HEK293 (cell line): ENCODE results near the gene MFSD1.

Experiments used
- CTCF ChIA-PET: fragments of 350-600 bp; formaldehyde crosslinking; extraction: SDS; loops from one replicate; lab custom pipeline; 2021; ENCODE audit warnings: antibody characterized with exemption; lab: Yijun Ruan, JAX
- POLR2A ChIA-PET: fragments of 300-600 bp; formaldehyde crosslinking; extraction: SDS; loops from one replicate; lab custom pipeline; 2020; ENCODE audit warnings: antibody characterized with exemption, inconsistent platforms; lab: Yijun Ruan, JAX
- H3K27ac ChIP-seq: fragments of 200-500 bp; sonication (Bioruptor generic); 2 replicates; pipeline ENCODE4 v1.5.1; 2014; ENCODE audit warnings: low read depth, low read length, control low read depth, inconsistent platforms; ENCODE audit errors: extremely low read depth
- H3K36me3 ChIP-seq, 2 experiments: fragments of 200-500 bp in 1 of 2; sonication (Bioruptor generic) in 1 of 2; 1 replicate in 1 of 2; 2 replicates in 1 of 2; pipeline ENCODE4 v1.5.1; 2014 to 2017; ENCODE audit warnings: inconsistent platforms in 2 of 2, low read length in 2 of 2; ENCODE audit not compliant: control insufficient read depth in 2 of 2, insufficient read depth in 1 of 2
- H3K4me1 ChIP-seq: fragments of 200-500 bp; sonication (Bioruptor generic); 2 replicates; pipeline ENCODE4 v1.5.1; 2014; ENCODE audit warnings: mild to moderate bottlenecking, low read length, inconsistent platforms; ENCODE audit not compliant: control insufficient read depth, insufficient read depth
- H3K4me3 ChIP-seq: 2 replicates; pipeline ENCODE4 v1.5.1; 2011; ENCODE audit warnings: low read depth, mild to moderate bottlenecking, control low read depth, low read length, moderate library complexity
- H3K9me3 ChIP-seq: fragments of 200-500 bp; sonication (Bioruptor generic); 2 replicates; pipeline ENCODE4 v1.5.1; 2014; ENCODE audit warnings: low read depth, low read length, inconsistent platforms; ENCODE audit not compliant: control insufficient read depth, insufficient read depth
- HIC1 ChIP-seq: fragments of 450-650 bp; formaldehyde crosslinking; IDR thresholded peaks from 2 replicates; pipeline ENCODE4 v1.5.1; 2016; ENCODE audit warnings: missing biosample characterization, missing genetic modification characterization
- PBX3 ChIP-seq: sonication (generic); formaldehyde crosslinking; IDR thresholded peaks from 2 replicates; pipeline ENCODE4 v1.8.1; 2022; ENCODE audit warnings: mild to moderate bottlenecking, moderate library complexity, missing genetic modification reagents
- REST ChIP-seq: fragments of 450-650 bp; formaldehyde crosslinking; IDR thresholded peaks from 2 replicates; pipeline ENCODE4 v1.5.1; 2016; ENCODE audit warnings: missing biosample characterization, missing genetic modification characterization
- SP2 ChIP-seq: fragments of 450-650 bp; formaldehyde crosslinking; IDR thresholded peaks from 2 replicates; pipeline ENCODE4 v1.5.1; 2016; ENCODE audit warnings: missing biosample characterization, missing genetic modification characterization
- SP7 ChIP-seq: fragments of 450-650 bp; formaldehyde crosslinking; IDR thresholded peaks from 2 replicates; pipeline ENCODE4 v1.5.1; 2016; ENCODE audit warnings: missing biosample characterization, missing genetic modification characterization
- TSHZ1 ChIP-seq: fragments of 450-650 bp; formaldehyde crosslinking; IDR thresholded peaks from 2 replicates; pipeline ENCODE4 v1.5.1; 2016; ENCODE audit warnings: missing biosample characterization, missing genetic modification characterization, borderline replicate concordance
- ZBTB10 ChIP-seq: fragments of 450-650 bp; formaldehyde crosslinking; IDR thresholded peaks from 2 replicates; pipeline ENCODE4 v1.5.1; 2016; ENCODE audit warnings: missing biosample characterization, missing genetic modification characterization
- ZFP37 ChIP-seq: fragments of 450-650 bp; formaldehyde crosslinking; IDR thresholded peaks from 2 replicates; pipeline ENCODE4 v1.5.1; 2016; ENCODE audit warnings: missing biosample characterization, missing genetic modification characterization
- ZNF174 ChIP-seq: fragments of 450-650 bp; formaldehyde crosslinking; IDR thresholded peaks from 2 replicates; pipeline ENCODE4 v1.5.0; 2017; ENCODE audit warnings: missing biosample characterization, mild to moderate bottlenecking, missing genetic modification characterization
- ZNF24 ChIP-seq: fragments of 450-650 bp; formaldehyde crosslinking; IDR thresholded peaks from 2 replicates; pipeline ENCODE4 v1.5.1; 2016; ENCODE audit warnings: missing biosample characterization, missing genetic modification characterization
- ZNF341 ChIP-seq: fragments of 450-650 bp; formaldehyde crosslinking; IDR thresholded peaks from 2 replicates; pipeline ENCODE4; 2016; ENCODE audit warnings: low read depth, missing biosample characterization, missing genetic modification characterization
- ZNF404 ChIP-seq: fragments of 450-650 bp; formaldehyde crosslinking; IDR thresholded peaks from 2 replicates; pipeline ENCODE4 v1.5.1; 2017; ENCODE audit warnings: missing biosample characterization, missing genetic modification characterization
- ZNF473 ChIP-seq: fragments of 450-650 bp; formaldehyde crosslinking; IDR thresholded peaks from 2 replicates; pipeline ENCODE4 v1.5.1; 2017; ENCODE audit warnings: missing biosample characterization, missing genetic modification characterization
- ZNF544 ChIP-seq: fragments of 450-650 bp; formaldehyde crosslinking; IDR thresholded peaks from 2 replicates; pipeline ENCODE4 v1.5.0; 2017; ENCODE audit warnings: missing biosample characterization, missing genetic modification characterization
- ZNF654 ChIP-seq: fragments of 450-650 bp; formaldehyde crosslinking; IDR thresholded peaks from 2 replicates; pipeline ENCODE4 v1.5.1; 2016; ENCODE audit warnings: low read depth, missing biosample characterization, missing genetic modification characterization
- ZNF768 ChIP-seq: fragments of 450-650 bp; formaldehyde crosslinking; IDR thresholded peaks from 2 replicates; pipeline ENCODE4 v1.5.1; 2018; ENCODE audit warnings: missing biosample characterization, mild to moderate bottlenecking, missing genetic modification characterization
- ZNF837 ChIP-seq: fragments of 450-650 bp; formaldehyde crosslinking; IDR thresholded peaks from 2 replicates; pipeline ENCODE4 v1.5.1; 2016; ENCODE audit warnings: missing biosample characterization, missing genetic modification characterization

MFSD1 gene

GRCh38 chr3:158788446-158788845 lies 13.4 kb upstream of the MFSD1 start (continued):
- TF ChIP-seq HIC1 (tag by site-specific recombination), result no peak
- TF ChIP-seq ZFP37 (tag by site-specific recombination), result no peak
- TF ChIP-seq ZNF341 (tag by site-specific recombination), result no peak
- TF ChIP-seq PBX3 (CRISPR knock-in tag), result no peak
- no peak for TF ChIP-seq ZNF837 (tag by site-specific recombination)
- no peak for TF ChIP-seq REST (tag by site-specific recombination)

GRCh38 chr3:158789592-158789991 lies 12.3 kb upstream of the MFSD1 start:
- no peak overlapping the region for H3K27ac ChIP-seq
- H3K4me3 ChIP-seq, result no peak overlapping the region
- ChIA-PET POLR2A (no interaction called here), CTCF (interaction anchor here (0.6 to 4.1 kb wide), 17 partner anchors 11 to 355 kb away, joined by 3 to 51 read pairs (median 4); partner anchors contain the start of gene LXN)
- TF ChIP-seq ZNF768 (tag by site-specific recombination) (no peak), ZNF174 (tag by site-specific recombination) (no peak), ZNF654 (peak; percentile 55)
- H3K9me3 ChIP-seq, result no peaks in the 10 kb centered on the region
- no peaks in the 10 kb centered on the region for H3K4me1 ChIP-seq
- no peaks in the 10 kb centered on the region for H3K36me3 ChIP-seq

- no peak overlapping the region for H3K27ac ChIP-seq
- TF ChIP-seq ZNF24 (no peak), ZBTB10 (tag by site-specific recombination) (no peak), ZNF473 (tag by site-specific recombination) (no peak), SP2 (no peak), ZNF404 (tag by site-specific recombination) (no peak), SP7 (tag by site-specific recombination) (0 out of 2 replicates have a peak, but pooled peaks have one; percentile 13), ZNF544 (tag by site-specific recombination) (no peak), TSHZ1 (tag by site-specific recombination) (no peak), ZFP37 (tag by site-specific recombination) (no peak)
These were observed 10.8 kb upstream of the MFSD1 start for GRCh38 chr3:158790901-158791589.

More at GRCh38 chr3:158790901-158791589, 10.8 kb upstream of the MFSD1 start:
- H3K9me3 ChIP-seq, result no peaks in the 10 kb centered on the region
- no peaks in the 10 kb centered on the region for H3K4me1 ChIP-seq
- POLR2A ChIA-PET, result no interaction called here
- CTCF ChIA-PET, result interaction anchor here (0.6 to 4.1 kb wide), 15 partner anchors 9 to 1217 kb away, joined by 3 to 51 read pairs (median 4); partner anchors contain the start of gene GFM1
- H3K4me3 ChIP-seq, result no peak overlapping the region
- no peaks in the 10 kb centered on the region for H3K36me3 ChIP-seq
